ENCODE data around the gene LIMCH1. TPM values are rescaled to one million over a fixed set of nuclear protein-coding genes. Genes with fewer than 3 reads are reported as not detected.

LIMCH1 gene
- polyA plus RNA-seq, 1 of the 3 experiments (the other 2 are of a cell fraction): 1.2 TPM

DNA sequence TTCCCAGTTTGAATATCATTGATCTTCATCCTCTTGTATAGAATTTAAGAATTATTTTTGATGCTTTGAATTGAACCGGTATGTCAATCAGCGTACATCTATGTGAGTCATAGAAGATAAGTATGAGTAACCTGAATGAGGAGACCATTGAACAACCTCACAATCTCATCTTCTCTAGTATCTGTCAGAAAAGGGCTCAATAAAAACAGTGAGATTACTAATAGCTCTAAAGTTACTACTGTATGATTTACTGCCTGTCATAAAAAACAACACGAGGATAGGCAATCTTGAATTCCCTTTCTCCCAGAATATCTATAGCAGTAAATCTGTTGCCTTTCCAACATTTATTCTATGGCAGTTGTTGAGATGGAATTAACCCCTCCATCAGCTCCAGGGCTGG, 174.5 kb downstream of the LIMCH1 start:
- Histone ChIP-seq H3K4me2 (no peak overlapping the region), H3K9ac (no peak overlapping the region), H3F3A (replicated peaks; ENCODE audit: insufficient read depth) (no peaks in the 10 kb centered on the region), H3K27me3 (ENCODE audit: insufficient read depth) (peaks cover 6% of the 10 kb centered on the region; the same call in 1 of the 2 replicates), H3K9me3 (no peaks in the 10 kb centered on the region), H2AFZ (ENCODE audit: low read depth) (no peak overlapping the region), H3K9me2 (no peaks in the 10 kb centered on the region), H3K79me2 (ENCODE audit: insufficient read depth) (no peaks in the 10 kb centered on the region), H3K4me1 (ENCODE audit: control insufficient read depth in 1 of 2, insufficient read depth in 2 of 2, low read depth in 1 of 2, low read length in 1 of 2) (peaks cover 0 to 4% of the 10 kb centered on the region in 2 experiments; a peak in 2 of 4 replicates), H4K20me1 (ENCODE audit: insufficient read depth) (no peaks in the 10 kb centered on the region), H3K36me3 (replicated peaks in 1 of 2; ENCODE audit: control insufficient read depth in 1 of 2, insufficient read depth in 2 of 2, low read length in 1 of 2) (no peaks in the 10 kb centered on the region), H3K27ac (ENCODE audit: low read depth in 2 of 2, low read length in 1 of 2) (no peak overlapping the region), H3K4me3 (ENCODE audit: low read depth in 2 of 2, low read length in 1 of 2) (no peak overlapping the region)
- 60% methylated on average over 3 of the region's 3 CpGs for WGBS (ENCODE audit: low lambda C conversion rate)
- ChIA-PET POLR2A (no interaction called here), CTCF (no interaction called here)
- TF ChIP-seq NRF1 (IDR thresholded peaks at IDR 0.05; ENCODE audit: low read depth, low read length): no peak
- no peak for TF ChIP-seq TEAD4 (IDR thresholded peaks at IDR 0.05; ENCODE audit: borderline replicate concordance, insufficient read depth)
- TF ChIP-seq, protein P1, sequence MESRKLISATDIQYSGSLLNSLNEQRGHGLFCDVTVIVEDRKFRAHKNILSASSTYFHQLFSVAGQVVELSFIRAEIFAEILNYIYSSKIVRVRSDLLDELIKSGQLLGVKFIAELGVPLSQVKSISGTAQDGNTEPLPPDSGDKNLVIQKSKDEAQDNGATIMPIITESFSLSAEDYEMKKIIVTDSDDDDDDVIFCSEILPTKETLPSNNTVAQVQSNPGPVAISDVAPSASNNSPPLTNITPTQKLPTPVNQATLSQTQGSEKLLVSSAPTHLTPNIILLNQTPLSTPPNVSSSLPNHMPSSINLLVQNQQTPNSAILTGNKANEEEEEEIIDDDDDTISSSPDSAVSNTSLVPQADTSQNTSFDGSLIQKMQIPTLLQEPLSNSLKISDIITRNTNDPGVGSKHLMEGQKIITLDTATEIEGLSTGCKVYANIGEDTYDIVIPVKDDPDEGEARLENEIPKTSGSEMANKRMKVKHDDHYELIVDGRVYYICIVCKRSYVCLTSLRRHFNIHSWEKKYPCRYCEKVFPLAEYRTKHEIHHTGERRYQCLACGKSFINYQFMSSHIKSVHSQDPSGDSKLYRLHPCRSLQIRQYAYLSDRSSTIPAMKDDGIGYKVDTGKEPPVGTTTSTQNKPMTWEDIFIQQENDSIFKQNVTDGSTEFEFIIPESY (IDR thresholded peaks at IDR 0.05; ENCODE audit: borderline replicate concordance, low read depth): no peak
- TF ChIP-seq, protein P2, sequence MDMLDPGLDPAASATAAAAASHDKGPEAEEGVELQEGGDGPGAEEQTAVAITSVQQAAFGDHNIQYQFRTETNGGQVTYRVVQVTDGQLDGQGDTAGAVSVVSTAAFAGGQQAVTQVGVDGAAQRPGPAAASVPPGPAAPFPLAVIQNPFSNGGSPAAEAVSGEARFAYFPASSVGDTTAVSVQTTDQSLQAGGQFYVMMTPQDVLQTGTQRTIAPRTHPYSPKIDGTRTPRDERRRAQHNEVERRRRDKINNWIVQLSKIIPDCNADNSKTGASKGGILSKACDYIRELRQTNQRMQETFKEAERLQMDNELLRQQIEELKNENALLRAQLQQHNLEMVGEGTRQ (IDR thresholded peaks at IDR 0.05; ENCODE audit: borderline replicate concordance, low read depth, low read length): no peak
- TF ChIP-seq FOXM1 (IDR thresholded peaks at IDR 0.05; ENCODE audit: low read depth): no peak
- TF ChIP-seq ELF1 (IDR thresholded peaks at IDR 0.05): no peak
- no peak for TF ChIP-seq EP300 (IDR thresholded peaks at IDR 0.05; ENCODE audit: borderline replicate concordance in 1 of 2, low read depth in 1 of 2, low read length in 1 of 2)
- no peak for TF ChIP-seq TAF1 (IDR thresholded peaks at IDR 0.05; ENCODE audit: borderline replicate concordance, low read depth, low read length)
- no peak for TF ChIP-seq POLR2AphosphoS5 (IDR thresholded peaks at IDR 0.05; ENCODE audit: low read depth, low read length)
- TF ChIP-seq, protein P3, sequence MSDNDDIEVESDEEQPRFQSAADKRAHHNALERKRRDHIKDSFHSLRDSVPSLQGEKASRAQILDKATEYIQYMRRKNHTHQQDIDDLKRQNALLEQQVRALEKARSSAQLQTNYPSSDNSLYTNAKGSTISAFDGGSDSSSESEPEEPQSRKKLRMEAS (IDR thresholded peaks at IDR 0.05; ENCODE audit: low read depth): no peak
- TF ChIP-seq JUND (IDR thresholded peaks at IDR 0.05): no peak
- no peak for TF ChIP-seq FOXJ3 (CRISPR knock-in tag; IDR thresholded peaks at IDR 0.05)
- no peak for TF ChIP-seq MXI1 (IDR thresholded peaks at IDR 0.05; ENCODE audit: low read depth, low read length)
- TF ChIP-seq MEF2A (IDR thresholded peaks at IDR 0.05; ENCODE audit: borderline replicate concordance, low read depth): no peak
- TF ChIP-seq, protein P4, sequence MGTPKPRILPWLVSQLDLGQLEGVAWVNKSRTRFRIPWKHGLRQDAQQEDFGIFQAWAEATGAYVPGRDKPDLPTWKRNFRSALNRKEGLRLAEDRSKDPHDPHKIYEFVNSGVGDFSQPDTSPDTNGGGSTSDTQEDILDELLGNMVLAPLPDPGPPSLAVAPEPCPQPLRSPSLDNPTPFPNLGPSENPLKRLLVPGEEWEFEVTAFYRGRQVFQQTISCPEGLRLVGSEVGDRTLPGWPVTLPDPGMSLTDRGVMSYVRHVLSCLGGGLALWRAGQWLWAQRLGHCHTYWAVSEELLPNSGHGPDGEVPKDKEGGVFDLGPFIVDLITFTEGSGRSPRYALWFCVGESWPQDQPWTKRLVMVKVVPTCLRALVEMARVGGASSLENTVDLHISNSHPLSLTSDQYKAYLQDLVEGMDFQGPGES (IDR thresholded peaks at IDR 0.05; ENCODE audit: low read depth, low read length): no peak
- no peak for TF ChIP-seq RXRA (IDR thresholded peaks at IDR 0.05; ENCODE audit: borderline replicate concordance, low read depth)
- no peak for DNase-seq
